Measurements from ENCODE around the gene SLC25A12.

SLC25A12 gene

DNA sequence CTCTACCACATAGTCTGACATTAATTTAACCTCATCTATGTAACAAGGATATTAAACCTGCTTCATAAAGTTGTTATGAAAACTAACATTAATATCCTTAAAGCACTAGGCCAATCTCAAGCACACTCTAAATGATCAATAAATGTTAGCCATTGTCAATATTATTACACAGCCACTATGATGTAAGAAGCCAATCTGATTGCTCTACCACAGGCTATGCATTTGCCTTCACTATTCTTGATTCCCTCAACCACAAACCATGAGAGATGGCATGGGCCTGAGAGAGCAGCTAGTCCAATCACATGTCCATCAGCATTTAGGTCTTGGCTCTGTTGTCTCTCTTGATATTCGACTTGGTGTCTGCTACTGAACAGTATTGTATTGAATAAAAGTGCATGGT, 4.2 kb downstream of the SLC25A12 start:
- no peak for DNase-seq (ENCODE audit: low read depth)

DNA sequence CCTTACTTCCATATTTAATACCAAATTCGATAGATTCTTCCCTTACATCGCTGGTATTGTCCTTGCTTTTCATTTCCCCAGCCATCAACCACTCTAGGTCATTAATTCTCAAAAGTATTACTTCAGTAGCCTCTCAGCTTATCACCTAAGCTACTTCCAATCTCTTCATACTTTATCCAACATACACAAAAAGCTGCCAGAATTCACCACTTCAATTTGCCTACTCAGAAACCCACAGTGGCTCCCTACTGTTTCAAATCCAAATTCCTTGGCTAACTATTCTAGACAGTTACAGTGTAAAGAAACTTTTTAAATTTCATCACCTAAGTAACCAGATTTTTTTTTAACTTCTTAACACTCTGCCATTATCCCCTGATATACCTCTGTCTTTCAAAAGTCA, 4.7 kb downstream of the SLC25A12 start:
- DNase-seq (ENCODE audit: low read depth), result no peak

DNA sequence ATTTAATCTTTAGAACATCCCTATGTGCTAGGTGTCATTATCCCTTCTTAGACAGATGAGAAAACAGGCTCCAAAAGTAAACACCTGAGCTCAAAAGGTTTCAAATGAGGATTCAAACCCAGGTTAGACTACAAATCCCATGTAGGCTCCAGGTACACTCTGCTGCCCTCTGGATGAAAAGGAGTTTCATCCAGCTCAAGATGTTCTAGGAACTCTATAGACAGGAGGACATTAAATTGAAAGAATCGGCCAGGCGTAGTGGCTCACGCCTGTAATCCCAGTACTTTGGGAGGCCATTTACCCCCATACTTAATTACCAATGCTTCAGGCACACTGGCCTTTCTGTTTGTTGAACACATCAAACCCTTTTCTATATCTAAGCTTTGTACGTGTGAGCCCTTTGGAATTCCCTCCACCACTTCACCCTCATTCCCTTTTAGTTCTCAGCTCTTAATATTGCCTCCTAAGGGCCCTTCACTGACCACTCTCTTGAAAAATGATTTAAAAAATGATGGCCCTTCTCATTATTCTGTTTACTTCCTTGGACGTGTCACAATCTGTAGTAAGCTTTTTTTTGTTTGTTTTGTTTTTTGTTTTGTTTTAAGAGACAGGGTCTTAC, 10.7 kb downstream of the SLC25A12 start:
- DNase-seq (ENCODE audit: low read depth), result no peak

DNA sequence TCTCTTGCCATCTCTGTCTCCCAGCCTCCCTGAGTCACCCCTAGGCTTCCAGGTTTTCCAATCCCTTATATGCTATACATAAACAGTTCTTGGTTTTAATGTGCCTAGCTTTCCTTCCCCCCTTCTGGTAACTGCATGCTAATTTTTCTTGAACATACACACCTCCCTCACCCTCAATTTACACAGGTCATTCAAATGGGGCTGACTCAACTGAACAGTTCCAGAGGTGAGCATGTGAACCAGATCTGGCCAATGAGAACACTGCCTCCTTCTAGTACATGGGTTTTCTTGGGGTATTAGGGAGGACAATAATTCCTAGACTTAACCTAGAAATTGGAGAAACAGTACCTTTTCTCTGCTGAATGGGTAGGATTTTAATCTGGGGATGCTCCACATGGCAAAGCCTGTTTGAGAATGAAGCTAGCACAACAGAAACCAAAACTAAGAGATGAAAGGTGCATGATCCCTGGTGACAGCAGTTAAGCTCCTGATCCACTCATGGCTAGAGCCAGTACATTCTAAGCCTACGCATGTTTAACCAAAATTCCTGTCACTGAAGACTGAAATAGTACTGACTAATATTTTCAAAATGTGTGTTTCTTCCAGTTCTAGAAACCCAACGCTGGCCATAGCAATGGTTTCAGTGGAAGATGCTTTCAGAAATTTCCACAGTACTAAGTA, 11.8 kb downstream of the SLC25A12 start:
- no peak for DNase-seq (ENCODE audit: low read depth)

DNA sequence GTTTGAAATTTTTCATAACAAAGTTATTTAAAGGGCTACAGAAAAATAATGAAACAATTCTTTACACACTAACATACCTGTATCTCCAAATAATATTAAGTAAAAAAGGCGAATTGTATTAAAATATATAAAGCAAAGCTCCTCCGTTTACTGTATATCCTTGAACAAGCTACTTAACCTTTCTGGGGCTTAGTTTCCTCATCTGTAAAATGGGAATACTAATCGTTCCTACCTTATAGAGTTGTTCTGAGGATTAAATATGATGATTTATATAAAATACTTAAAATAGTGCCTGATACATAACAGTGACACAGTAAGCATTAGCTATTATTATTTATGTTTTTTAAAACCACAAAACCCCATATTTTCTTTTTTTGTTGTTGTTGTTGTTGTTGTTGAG, 13.3 kb downstream of the SLC25A12 start:
- DNase-seq (ENCODE audit: low read depth), result no peak

DNA sequence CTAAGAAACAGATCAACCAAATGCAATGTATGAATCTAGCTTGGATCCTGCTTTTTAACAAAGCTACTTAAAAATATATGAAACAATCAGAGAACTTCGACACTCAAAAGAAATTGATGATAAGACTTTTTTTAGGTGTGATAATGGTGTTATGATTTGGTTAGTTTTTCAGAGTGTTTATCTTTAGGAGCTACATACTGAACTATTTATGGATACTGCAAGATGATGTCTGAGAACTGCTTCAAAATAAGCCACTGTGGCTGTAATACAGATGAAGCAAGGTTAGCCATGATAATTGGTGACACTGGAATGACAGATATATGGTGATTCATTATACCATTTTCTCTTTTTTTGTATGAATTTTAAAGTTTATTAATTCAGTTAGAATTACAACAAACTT, 14.2 kb downstream of the SLC25A12 start:
- DNase-seq (ENCODE audit: low read depth), result no peak

DNA sequence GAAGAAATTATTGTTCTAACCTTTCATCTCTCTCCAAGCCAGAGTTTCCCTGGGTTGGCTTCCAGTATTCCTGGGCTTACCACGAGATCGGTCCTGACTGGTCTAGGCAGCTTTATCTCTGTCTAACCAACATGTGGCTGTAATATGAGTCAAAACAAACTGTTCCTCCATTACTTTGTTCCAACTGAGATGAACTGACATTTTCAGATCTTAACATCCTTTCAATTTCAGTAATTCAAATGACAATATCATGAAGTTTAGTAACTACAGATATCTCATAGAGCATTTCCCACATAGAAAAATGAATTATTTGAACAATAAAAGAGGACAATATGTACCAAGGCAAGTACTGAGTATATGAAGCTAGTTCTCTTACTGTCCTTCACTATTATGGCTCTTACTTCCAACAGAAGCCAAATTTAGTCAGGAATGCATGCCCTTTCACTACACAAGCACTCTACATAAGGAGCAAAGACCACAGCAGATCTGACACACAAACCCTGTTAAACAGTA, 15.5 kb downstream of the SLC25A12 start:
- DNase-seq (ENCODE audit: low read depth), result no peak

DNA sequence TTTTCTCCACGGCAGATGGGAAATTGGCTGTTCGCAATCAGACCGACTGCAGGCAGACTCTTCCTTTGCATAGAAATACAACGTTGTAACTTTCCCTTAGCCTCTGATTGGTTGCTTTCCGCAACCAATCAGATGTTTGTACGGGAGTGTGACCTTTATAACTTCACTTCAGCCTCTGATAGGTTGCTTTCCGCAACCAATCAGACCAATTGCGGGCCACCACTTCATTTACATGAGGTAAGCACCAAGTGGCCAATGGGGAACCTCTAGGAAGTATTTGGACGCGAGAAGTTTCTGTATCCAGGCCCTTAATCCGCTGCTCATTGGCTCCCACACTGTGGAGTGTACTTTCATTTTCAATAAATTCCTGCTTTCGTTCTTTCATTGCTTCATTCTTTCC, 19.1 kb downstream of the SLC25A12 start:
- no peak for DNase-seq (ENCODE audit: low read depth)

DNA sequence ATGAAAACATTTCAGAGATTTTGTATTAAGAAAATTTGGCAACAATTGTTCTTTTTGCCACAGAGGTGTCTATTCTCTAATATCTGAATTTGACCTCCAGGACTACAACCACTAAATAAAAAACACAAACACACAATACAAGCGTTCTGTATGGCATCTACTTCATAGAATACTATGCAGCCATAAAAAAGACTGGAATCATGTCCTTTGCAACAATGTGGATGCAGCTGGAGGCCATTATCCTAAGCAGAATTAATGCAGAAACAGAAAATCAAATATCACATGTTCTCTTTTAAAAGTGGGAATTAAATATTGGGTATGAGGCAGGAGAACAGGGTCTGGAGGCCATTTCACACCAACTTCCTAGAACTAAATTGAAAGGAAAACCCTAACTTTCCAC, 19.5 kb downstream of the SLC25A12 start:
- DNase-seq (ENCODE audit: low read depth), result no peak

DNA sequence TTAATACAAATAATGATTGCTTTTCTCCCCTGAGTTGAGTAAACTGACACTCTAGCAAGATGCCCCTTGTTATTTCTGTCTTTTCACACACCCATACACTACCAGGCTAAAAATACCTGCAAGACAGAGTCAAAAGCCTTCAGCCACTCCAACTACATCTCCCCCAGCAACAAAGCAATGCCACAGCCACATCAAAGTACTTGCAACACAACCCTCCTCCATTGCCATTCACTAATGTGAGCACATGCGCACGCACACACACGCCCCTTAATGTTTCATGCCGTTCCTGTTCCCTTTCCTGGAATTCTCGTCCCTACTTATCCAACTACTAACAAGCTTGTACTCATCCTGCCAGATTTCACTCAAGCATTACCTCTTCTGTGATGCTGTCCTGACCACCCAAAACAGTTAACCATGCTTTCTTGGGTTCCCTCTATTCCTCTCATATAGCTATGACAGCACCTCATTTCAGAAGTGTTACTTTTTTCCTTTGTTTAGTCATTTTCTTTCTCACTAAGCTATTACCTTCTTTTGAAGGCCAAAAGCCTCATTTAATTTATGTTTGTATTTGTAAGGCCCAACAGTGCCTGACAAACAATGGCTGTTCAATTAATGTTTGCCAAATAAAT, 29.6 kb downstream of the SLC25A12 start:
- DNase-seq (ENCODE audit: low read depth), result no peak

DNA sequence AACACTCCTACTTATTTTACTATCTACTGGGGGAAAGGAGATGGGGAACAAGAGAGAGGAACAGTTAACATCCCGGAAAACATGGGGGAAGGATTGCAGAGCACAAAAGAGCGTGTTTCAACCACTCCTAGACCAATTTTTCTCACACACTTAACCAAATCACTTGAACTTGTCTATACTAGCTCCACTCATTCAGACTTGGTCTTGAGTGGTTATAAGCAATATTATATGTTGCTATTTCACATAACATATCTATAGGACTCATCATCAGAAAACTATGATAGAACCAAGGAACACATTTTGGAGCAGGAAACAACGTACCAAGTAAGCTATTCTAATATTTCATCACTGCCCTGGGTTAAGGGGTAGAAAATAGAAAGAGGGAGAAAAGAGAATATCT, 31.5 kb downstream of the SLC25A12 start:
- DNase-seq (ENCODE audit: low read depth), result no peak

DNA sequence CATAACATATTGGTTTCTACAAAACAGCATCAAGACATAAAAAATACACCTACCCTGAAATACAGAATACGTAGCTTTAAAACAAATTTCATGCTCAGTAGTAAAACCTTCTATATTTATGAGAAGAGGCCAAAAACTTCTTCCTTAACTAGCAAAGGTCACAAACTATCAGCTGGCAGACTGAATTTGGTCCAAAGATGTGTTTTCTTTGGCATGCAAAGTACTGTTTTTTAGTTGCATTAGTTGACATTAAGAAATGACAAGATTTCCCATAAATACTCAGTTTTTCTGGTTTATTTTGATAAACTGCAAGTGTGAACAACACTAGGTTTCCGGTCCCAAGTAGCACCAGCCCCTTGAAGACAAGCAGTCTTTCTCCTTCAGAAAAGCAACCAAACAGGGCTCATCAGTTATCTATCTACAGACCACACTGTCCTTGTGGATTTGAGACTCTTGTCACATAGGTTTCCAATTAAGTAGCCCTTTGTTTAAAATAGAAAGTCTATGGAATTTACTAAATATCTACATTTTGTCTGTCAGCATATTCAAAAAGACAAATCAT, 35.6 kb downstream of the SLC25A12 start:
- DNase-seq (ENCODE audit: low read depth), result no peak

DNA sequence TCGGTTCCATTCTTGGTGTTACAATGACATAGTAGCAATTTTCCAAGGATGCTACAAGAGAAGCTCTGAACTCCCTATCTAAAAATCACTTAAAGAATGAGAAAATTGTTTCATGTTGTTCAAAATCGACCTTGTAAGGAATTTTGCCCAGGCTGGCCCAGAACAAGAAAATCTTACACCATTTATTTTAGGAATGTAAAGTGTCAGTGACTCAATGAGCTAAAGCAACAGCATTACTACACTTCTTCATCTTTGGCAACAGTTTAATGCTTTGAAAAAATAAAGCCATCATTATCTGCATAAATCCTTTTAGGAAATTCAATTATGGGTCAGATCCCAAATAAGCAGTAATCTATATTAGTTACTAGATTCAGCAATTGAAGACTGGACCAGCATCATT, 38.6 kb downstream of the SLC25A12 start:
- no peak for DNase-seq (ENCODE audit: low read depth)

DNA sequence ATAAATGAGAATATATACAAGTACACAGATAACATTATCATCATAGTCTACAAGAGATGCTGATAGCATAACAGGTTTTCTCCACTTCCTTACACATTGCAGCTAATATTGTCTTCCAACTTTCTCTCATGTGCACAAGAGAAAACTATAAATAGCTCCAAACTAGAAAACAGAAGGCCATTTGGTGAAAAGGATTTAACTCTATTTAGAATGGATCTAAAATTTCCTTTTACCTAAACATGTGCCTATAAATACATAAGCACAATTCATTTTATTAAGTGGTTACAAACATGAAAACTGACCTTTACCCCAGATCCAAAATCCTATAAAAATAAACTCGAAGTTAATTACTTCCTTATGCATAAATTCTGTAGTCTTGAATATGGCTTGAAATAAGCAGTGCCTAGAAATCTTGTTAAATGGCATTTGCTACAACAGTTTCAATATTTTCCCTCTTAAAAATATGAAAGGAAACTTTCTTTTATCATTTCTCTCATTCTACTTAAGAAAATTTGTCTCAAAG, 41.6 kb downstream of the SLC25A12 start:
- no peak for DNase-seq (ENCODE audit: low read depth)

DNA sequence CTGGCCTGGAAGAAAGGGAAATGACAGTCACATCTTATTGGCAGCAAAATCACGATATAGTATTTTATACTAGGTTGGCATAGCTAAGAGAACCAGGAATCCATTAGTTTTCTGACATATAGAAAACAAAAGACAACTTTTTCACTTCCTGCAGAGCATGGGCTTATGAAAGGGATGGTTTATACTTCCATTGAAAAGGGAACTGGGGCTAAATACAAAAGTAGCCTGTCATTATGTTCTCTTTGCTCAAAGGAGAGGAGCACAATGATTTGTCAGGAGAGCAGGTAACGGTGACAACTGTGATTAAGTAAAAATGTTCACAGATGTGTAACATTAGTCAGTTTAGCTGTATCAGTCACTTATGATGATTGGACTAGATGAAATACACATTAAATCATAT, 46.4 kb downstream of the SLC25A12 start:
- DNase-seq (ENCODE audit: low read depth), result no peak

DNA sequence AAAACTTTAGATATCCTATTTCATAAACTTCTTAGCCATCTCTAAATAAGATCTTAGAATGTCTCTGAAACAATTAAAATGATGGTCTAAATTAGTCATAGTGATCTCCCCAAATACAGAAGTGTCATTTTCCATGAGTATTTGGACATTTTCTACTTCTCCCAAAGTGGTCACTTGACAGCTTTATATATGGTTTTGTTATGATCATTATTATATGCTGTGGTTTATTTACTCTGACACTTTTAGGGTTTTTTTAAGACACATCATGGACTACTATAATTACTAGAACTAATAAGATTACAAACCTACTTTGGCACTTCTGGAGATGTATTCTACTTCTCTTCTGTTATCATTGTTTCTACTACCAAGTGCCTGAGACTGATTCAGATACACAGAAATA, 47.1 kb downstream of the SLC25A12 start:
- DNase-seq (ENCODE audit: low read depth), result no peak

DNA sequence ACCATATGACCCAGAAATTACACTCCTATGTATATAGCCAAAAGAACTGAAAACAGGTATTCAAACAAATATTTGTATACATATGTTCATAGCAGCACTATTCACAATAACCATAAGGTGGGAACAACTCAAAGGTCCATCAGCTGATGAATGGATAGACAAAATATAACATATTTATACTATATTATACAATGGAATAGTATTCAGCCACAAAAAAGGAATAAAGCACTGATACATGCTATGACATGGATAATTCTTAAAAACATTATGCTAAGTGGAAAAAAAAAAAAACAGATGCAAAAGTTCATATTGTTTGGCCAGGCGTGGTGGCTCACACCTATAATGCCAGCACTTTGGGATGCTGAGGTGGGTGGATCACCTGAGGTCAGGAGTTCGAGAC, 52.0 kb downstream of the SLC25A12 start:
- DNase-seq (ENCODE audit: low read depth), result no peak

DNA sequence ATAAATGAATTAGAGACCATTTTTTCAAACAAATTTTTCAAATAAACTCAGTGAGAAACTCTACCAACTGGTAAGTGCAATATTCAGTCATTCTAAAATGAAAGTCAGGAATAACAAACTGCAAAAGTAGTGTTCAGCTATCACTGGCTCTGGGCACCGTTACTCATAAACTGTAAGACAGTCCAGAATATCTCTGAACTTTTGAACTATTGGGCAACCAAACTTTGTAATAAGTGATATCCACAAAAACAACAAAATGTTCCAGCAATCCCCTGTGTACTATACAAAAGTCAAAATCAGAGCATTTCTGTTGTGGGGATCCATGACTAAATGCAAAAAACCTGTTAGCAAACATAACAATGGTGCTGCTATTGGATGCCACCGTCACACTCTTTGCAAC, 56.3 kb downstream of the SLC25A12 start:
- DNase-seq (ENCODE audit: low read depth), result no peak

DNA sequence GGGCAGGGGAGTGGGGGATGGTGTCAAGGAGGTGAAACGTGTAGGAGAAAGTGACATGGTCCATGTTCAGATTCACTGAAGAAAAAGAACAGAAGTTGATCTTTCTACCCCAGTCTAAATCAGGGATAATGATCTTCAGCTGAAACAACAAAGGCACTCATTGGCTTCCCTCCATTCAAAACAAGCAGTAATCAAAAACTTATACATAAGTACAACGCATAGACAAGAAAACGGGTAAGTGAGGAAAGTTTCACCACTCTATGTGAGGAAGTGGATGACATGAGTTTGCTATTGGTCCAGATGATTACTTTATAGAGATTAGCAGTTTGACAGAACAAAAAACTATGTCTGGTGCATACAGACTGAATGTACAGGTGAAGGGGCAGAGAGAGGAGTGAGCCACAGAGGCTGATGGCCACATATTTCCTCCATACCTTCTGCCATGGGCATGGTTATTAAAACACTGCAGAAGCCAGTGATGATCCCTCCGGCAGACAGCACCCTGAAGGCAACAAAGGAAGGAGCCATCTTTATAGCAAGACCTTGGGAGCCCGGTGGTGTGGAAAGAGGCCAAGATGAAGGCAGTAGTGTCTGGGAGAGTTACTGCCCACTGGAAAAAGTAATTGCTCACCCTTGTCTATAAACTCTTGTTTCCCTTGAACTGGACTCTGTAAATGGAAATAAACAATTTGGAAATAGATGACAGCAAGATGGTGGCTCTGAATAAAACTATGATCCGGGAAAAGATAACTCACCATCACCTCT, 57.7 kb downstream of the SLC25A12 start:
- no peak for DNase-seq (ENCODE audit: low read depth)

DNA sequence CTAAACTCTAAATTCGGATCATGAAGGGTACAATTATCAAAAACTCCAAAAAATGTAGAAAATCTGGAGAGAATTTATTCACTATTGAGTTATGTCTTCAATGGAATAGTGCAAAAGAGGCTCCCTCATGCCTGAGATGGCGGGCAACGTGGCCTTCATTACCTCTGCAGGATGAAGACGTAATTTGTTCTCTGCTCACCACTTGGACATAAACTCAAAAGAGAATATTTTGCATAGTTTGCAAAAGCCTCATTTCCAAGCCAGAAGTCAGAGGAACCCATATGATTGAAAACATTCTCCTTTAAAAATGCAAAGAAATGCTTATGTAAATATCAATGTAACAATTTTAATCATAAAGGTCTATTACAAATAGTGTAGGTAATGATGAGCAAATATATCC, 58.7 kb downstream of the SLC25A12 start:
- no peak for DNase-seq (ENCODE audit: low read depth)

DNA sequence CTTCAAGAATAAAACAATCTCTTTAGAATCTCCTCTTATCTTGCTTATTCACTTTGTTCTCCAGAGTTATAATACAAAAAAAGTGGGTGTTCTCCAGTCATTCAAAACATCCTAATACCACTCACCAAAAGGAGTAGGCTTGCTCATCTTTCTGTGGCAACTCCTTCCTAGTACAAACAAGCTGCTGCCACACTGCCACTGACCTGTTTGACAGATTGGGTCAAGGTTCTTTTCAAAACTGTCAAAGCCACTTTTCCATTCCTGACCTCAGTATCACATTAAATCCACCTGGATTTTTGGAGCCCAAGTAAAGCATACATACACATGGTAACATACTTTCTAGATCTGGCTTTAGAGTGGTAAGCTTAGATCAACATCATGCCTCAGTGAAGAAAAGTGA, 59.8 kb downstream of the SLC25A12 start:
- no peak for DNase-seq (ENCODE audit: low read depth)

DNA sequence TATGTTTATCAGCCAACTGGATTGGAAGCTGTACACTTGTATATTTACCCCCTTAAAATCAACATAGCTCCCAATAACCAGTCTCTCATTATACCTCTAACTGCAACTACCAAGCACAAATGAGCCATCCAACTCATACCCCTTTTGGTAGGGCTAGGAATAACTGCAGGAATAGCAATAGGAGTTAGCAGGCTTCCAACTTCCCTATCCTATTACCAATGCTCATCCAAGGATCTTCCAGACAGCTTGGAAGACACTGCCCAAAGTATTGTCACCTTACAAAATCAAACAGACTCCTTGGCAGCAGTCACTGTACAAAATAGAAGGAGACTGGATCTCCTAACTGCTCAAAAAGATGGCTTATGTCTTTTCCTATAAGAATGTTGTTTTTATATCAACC, 61.6 kb downstream of the SLC25A12 start:
- DNase-seq (ENCODE audit: low read depth), result no peak
